GM18909 (cell line): ENCODE data around the gene TNFAIP8.
"Not testable (repeated sequence)": the region's sequence is repeated elsewhere in the genome, so short reads cannot be mapped to it uniquely, and the experiment has no call there.

Experiments used
- ATAC-seq: cut with Tn5 transposase; IDR thresholded peaks from one replicate; pipeline ENCODE4 v1.9.1; 2021; ENCODE audit warnings: mild to moderate bottlenecking; ENCODE audit not compliant: unreplicated experiment, poor library complexity

Gene TNFAIP8

DNA sequence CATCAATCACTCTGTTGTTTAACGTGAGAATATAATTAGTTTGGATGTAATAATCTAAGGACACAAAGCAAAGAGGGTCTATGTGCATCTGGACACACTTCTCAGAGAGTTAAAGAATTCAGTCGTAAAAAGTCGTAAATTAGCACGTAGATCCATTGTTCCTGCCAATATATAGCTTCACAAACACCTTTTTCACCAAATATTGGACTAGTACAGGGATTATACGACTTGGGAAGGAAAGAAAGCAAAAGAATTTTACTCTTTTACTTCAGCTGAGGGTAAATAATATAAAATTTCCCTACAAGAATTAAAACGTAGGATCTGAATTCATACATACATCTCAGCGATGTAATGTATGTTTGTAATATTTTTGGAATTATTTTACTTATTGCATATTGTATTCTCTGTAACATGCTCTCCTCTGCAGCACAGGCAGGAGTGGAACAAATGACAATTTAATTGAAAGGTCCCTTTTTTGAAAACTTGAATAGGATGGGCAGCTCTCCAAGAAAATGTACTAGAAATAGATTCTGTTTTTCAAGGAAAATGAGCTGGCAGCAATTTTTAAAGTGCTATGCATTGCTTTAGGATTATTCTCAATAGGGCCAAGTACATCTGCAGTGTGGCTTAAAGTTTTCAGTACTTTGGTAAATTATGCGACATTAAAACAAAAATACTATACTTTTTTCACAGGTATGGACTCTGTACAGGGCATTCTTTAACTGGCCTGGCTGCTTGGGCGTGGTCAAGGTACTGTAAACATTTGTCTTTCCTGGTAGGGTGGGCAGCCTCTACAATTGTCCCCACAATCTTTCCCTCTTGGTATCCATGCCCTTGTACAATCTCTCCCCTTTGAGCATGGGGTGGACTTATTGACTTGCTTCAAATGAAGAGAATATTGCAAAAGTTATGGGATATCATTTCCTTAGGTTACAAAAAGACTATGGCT is 56.7 kb downstream of the TNFAIP8 start:
- no peak for ATAC-seq

DNA sequence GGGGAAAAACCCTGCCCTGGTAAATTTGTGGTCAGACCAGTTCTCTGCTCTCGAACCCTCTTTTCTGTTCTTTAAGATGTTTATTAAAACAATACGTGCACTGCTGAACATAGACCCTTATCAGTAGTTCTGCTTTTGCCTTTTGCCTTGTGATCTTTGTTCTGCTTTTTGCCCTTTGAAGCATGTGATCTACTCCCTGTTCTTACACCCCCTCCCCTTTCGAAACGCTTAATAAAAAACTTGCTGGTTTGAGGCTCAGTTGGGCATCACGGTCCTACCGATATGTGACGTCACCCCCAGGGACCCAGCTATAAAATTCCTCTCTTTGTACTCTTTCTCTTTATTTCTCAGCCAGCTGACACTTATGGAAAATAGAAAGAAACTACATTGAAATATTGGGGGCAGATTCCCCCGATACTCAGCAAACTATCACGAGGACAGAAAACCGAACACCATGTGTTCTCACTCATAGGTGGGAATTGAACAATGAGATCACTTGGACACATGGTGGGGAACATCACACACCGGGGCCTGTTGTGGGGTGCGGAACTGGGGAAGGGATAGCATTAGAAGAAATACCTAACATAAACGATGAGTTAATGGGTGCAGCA is 58.4 kb downstream of the TNFAIP8 start:
- ATAC-seq, result not testable (repeated sequence)

DNA sequence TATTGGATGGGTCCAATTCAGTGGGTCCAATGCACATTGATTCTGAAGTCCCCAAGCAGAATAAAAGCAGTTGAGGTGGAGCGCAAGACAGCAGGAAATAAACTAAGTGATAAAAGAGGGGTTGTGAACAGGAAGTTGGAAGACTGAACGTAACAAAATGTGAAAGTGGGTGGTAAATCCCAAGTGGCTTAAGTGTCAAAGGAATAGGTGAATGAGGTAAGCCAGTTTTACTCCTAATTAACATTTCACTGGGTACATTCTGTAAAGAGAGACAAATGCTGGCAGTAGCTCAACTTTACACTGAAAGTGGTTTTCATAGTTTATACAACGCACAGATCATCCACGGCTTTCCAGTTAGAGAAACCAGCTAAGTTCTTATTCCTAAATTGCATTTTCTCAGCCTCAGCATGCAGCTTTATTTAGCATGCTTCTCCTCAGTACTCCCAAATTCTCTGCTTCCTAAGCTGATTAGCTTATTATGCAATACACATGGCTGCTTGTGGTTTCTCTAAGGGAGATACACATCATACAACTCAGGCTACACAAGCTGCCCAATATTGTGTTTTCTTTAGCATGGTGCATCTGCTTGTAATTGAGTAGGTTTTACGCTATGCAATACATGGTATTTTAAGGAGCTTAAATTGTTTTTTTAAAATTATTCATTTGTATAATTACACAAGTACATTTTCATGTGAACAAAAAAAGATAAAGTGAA is 62.2 kb downstream of the TNFAIP8 start:
- no peak for ATAC-seq

DNA sequence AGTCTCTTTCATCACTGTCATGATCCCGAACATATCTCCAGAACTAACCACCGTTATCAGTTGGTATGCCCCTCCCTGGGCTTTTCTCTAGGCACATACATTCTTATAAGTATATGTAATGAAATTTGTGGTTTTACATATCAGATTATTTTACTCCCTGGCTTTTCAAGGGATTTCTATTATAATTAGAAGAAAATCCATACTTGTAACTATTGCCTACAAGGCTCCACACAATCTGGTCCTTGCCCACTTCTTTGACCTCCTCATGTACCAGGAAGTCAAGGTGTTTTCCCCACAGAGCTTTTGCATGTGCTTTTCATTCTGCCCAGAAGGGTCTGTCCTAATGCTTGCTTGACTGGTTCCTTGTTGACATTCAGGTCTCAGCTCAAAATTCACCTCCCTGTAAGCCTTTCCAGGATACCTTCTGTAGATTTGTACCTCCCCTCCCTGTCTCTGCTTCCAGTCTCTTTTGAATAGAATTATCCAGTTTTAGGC is 62.8 kb downstream of the TNFAIP8 start:
- peak; percentile 73 for ATAC-seq

DNA sequence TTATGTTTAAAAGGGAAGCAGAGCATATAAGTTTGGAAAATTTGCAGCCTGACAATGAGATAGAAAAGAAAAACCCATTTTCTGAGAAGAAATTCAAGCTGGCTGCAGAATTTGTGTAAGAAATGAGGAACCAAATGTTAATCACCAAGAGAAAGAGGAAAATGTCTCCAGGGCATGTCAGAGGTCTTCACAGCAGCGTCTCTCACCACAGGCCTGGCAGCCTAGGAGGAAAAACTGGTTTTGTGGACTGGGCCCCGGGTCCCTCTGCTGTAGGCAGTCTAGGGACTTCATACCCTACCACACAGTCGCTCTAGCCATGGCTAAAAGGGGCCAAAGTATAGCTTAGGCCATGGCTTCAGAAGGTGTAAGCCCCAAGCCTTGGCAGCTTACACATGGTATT is 64.3 kb downstream of the TNFAIP8 start:
- ATAC-seq, result no peak

DNA sequence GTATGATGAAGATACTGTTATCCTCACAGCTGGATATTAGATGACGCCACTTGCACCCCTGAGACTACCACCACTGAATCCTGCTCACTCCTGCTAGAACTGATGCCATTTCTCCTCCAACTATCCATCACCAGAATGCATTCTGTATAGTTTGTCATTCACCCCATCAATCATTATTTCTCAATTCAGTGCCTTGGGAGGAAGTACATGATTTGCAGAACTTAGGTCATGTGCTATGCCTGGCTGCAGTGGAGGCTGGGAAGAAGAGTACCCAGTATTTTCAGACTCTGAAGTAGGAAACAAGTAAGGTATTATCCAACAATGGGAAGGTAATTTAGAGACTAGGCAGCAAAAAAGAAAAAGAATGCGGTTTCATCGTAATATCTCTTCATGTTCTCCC is 70.2 kb downstream of the TNFAIP8 start:
- no peak for ATAC-seq

DNA sequence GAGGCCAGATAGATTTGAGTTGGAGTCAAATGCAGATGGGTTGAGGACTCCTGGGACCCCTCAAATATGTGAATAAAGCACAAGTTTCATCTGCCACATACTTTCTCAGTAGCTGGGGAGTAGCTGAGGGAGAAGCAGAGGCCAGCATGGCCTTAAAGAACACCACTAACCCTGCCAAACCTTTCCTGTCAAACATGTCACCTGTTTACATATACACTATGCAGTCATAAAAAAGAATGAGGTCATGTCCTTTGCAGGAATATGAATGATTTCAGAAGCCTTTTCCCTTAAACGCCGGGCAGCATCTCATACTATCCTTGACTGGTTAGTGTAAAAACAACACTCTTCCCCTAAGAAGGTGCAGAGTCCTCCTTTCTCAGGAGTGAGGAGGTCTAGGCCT is 71.2 kb downstream of the TNFAIP8 start:
- ATAC-seq, result no peak

DNA sequence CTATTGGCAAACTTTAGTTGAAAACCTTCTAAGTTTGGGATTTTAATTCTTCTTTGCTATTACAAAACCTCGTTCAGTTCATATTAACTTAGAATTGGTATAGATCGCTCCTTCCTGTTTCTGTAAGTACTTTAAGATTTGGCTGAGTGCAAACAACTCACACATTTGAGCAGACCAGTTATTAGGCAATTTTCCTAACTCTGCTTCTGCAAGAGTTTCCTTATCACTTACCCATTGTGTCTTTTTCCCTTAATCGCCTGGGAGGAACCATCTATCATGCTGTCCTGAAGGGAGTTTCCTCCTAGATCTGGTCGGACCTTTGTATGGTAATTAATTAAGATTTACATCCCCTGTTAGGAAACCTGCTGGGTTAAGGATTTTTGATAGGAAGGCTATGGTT is 71.8 kb downstream of the TNFAIP8 start:
- ATAC-seq, result not testable (repeated sequence)

DNA sequence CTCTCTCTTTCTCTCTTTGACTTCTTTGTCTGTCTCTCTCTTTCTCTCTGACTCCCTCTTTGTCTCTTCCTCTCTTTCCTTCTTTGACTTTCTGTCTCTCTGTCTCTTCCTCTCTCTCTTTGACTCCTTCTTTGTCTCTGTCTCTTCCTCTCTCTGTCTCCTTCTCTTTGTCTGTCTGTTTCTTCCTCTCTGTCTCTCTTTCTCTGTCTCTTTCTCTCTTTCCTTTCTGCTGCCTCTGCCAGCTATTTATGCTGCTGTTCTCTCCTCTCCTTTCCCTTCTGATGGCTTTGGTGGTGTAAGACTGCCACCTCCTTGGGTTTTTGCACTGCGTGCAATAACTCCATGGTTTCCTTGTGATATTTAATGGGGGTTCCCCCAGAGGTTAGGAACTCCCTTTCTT is 72.3 kb downstream of the TNFAIP8 start:
- not testable (repeated sequence) for ATAC-seq

DNA sequence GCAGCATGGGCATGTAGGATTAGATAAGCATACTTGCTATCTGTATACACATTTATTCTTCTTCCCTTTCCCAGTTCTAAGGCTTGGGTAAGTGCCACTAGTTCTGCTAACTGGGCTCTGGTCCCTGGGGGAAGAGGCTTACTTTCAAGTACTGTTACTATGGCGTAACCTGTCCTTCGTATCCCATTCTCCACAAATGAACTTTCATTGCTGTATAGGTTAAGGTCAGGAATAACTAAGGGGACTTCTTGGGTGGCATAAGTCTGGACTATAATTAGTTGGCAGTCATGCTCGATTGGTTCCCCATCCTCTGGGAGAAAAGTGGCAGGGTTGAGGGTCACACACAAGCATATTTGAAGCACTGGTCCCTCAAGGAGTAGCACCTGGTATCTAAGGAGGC is 72.8 kb downstream of the TNFAIP8 start:
- ATAC-seq, result not testable (repeated sequence)

DNA sequence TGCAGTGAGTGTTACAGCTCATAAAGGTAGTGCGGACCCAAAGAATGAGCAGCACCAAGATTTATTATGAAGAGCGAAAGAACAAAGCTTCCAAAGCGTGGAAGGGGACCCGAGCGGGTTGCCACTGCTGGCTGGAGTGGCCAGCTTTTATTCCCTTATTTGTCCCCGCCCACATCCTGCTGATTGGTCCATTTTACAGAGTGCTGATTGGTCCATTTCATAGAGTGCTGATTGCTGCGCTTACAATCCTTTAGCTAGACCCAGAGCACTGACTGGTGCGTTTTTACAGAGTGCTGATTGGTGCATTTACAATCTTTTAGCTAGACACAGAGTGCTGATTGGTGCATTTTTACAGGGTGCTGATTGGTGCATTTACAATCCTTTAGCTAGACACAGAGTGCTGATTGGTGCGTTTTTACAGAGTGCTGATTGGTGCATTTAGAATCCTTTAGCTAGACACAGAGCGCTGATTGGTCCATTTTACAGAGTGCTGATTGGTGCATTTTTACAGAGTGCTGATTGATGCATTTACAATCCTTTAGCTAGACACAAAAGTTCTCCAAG is 76.9 kb downstream of the TNFAIP8 start:
- ATAC-seq, result not testable (repeated sequence)

DNA sequence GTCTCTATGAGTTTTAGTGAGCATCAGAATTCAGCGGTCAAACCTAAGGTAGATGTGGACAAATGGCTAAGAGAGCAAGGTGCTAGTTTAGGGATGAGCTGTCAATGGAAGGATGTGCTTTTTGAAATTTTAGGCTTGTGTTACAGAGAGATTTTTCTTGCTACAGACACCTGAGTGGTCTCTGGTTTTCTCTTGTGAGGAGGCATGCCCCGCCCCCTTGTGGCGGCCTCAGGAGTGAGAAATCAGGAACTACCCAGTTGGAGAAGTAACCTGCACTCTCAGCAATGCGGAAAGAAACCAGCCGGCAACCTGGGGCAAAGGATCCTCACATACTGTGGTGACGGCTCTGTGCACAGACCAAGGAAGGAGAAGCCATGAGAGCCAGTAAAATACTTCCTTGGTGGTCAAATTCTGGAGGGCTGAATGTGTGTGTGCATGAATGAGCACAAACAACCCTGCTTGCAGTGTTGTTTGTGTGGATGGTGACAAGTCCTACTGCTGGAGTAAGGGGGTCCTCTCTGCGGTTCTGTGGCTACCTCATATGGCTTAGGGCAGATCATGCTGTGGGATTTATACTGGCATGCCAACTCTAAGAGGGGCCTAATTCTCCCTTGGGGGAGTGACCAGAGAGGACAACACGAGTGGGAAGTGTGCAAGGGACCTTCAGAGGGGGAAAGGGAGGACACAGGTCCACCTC is 79.8 kb downstream of the TNFAIP8 start:
- ATAC-seq, result peak; percentile 97

DNA sequence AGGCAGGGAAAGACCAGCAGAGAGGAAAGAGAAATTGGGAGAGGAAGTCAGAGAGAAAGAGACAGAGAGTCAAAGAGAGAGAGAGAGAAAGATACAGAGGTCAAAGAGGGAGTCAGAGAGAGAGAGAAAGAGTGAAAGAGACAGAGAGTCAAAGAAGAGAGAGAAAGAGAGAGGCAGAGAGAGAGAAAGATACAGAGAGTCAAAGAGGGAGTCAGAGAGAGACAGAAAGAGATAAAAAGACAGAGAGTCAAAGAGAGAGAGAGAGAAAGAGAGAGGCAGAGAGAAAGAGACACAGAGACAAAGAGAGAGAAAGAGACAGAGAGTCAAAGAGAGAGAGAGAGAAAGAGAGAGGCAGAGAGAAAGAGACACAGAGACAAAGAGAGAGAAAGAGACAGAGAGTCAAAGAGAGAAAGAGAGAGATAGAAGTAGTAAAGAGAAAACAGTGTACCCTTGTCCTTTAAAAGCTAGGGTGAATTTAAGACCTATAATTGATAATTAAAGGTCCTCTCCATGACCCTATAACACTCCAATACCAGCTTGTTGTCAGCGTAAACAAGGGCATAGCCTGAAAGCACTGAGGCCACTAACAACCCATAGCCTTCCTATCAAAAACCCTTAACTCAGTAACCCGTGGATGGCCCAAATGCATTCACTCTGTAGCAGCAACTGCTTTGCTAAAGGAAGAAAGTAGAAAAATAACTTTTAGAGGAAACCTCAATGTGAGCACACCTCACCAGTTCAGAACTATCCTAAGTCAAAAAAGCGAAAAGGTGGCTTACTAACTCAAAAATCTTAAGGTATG is 82.2 kb downstream of the TNFAIP8 start:
- not testable (repeated sequence) for ATAC-seq

DNA sequence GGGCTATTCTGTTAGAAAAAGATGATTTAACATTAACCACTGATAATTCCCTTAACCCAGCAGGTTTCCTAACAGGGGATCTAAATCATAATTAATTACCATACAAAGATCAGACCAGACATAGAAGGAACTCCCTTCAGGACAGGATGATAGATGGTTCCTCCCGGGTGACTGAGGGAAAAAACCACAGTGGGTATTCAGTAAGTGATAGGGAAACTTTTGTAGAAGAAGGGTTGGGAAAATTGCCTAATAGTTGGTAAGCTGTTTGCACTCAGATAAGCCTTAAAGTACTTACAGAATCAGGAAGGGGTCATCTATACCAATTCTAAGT is 82.7 kb downstream of the TNFAIP8 start:
- ATAC-seq, result not testable (repeated sequence)

DNA sequence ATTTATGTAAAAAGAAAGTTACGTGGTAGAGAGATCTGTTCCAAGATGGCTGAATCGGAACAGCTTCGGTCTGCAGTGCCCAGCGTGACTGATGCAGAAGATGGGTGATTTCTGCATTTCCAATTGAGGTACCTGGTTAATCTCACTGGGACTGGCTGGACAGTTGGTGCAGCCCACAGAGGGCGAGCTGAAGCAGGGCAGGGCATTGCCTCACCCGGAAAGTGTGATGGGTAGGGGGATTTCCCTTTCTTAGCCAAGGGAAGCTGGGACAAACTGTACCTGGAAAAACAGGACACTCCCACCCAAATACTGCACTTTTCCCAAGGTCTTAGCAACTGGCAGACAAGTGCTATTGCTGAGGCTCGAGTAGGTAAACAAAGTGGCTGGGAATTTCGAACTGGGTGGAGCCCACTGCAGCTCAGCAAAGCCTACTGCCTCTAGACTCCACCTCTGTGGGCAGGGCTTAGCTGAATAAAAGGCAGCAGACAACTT is 83.4 kb downstream of the TNFAIP8 start:
- ATAC-seq, result no peak

DNA sequence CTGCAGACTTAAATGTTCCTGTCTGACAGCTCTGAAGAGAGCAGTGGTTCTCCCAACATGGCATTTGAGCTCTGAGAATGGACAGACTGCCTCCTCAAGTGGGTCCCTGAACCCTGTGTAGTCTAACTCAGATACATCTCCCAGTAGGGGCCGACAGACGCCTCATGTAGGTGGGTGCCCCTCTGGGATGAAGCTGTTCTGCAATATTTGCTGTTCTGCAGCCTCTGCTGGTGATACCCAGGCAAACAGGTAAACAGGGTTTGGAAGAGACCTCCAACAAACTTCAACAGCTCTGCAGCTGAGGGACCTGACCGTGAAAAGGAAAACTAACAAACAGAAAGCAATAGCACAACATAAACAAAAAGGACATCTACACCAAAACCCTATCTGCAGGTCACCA is 83.8 kb downstream of the TNFAIP8 start:
- not testable (repeated sequence) for ATAC-seq

DNA sequence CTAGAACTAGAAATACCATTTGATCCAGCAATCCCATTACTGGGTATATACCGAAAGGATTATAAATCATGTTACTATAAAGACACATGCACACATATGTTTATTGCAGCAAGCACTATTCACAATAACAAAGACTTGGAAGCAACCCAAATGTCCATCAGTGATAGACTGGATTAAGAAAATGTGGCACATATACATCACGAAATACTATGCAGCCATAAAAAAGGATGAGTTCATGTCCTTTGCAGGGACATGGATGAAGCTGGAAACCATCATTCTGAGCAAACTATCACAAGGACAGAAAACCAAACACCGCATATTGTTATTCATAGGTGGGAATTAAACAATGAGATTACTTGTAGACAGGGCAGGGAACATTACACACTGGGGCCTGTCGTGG is 88.8 kb downstream of the TNFAIP8 start:
- not testable (repeated sequence) for ATAC-seq

DNA sequence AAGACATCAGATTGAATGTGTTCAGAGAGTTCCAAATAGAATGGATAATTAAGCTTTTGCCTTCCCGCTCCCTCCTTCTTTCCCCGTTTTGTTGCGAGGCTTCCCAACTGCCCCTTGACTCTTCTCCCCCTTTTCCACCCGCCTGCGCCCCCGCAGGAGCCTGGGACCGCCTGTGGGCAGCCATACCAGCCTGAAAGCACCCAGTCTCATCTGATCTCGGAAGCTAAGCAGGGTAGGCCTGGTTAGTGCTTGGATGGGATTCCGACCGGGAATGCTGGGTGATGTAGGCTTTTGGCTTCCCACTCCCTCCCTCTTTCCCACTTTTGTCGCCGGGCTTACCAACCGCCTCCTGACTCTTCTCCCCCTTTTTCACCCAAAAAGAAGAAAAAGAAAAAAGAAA is 89.7 kb downstream of the TNFAIP8 start:
- no peak for ATAC-seq
